HUES6 (cell line): ENCODE measurements around the gene EPOP.
"Not testable (repeated sequence)": the region's sequence is repeated elsewhere in the genome, so short reads cannot be mapped to it uniquely, and the experiment has no call there.

ENCODE experiments used
- H3K27ac ChIP-seq: 2 replicates; pipeline ENCODE4 v1.7.0; 2013; ENCODE audit warnings: low read depth, mild to moderate bottlenecking, low read length, inconsistent platforms
- H3K27me3 ChIP-seq: 2 replicates; pipeline ENCODE4 v1.6.1; 2013; ENCODE audit warnings: low read length; ENCODE audit not compliant: control insufficient read depth, insufficient read depth
- H3K36me3 ChIP-seq: 2 replicates; pipeline ENCODE4 v1.6.1; 2013; ENCODE audit warnings: low read length; ENCODE audit not compliant: control insufficient read depth, insufficient read depth
- H3K4me1 ChIP-seq: 2 replicates; pipeline ENCODE4 v1.6.1; 2013; ENCODE audit warnings: low read length; ENCODE audit not compliant: control insufficient read depth, insufficient read depth
- H3K4me3 ChIP-seq: 2 replicates; pipeline ENCODE4 v1.5.1; 2013; ENCODE audit warnings: low read depth, low read length
- H3K9ac ChIP-seq: one replicate; pipeline ENCODE4 v1.6.1; 2013; ENCODE audit warnings: mild to moderate bottlenecking, low read length
- H3K9me3 ChIP-seq: 2 replicates; pipeline ENCODE4 v1.6.1; 2013; ENCODE audit warnings: low read depth, low read length; ENCODE audit not compliant: control insufficient read depth, insufficient read depth

EPOP gene

GRCh38 chr17:38656959-38657823 lies 17.6 kb downstream of the EPOP start:
- 0 out of 2 replicates have a peak, but pooled peaks cover 2% of the 10 kb centered on the region for H3K27me3 ChIP-seq
- no peaks in the 10 kb centered on the region for H3K36me3 ChIP-seq
- no peak overlapping the region for H3K4me3 ChIP-seq
- H3K9me3 ChIP-seq, result no peaks in the 10 kb centered on the region
- peaks cover 26% of the 10 kb centered on the region; the same call in 1 of the 2 replicates for H3K4me1 ChIP-seq
- no peak overlapping the region for H3K27ac ChIP-seq
- H3K9ac ChIP-seq, result no peak overlapping the region

DNA sequence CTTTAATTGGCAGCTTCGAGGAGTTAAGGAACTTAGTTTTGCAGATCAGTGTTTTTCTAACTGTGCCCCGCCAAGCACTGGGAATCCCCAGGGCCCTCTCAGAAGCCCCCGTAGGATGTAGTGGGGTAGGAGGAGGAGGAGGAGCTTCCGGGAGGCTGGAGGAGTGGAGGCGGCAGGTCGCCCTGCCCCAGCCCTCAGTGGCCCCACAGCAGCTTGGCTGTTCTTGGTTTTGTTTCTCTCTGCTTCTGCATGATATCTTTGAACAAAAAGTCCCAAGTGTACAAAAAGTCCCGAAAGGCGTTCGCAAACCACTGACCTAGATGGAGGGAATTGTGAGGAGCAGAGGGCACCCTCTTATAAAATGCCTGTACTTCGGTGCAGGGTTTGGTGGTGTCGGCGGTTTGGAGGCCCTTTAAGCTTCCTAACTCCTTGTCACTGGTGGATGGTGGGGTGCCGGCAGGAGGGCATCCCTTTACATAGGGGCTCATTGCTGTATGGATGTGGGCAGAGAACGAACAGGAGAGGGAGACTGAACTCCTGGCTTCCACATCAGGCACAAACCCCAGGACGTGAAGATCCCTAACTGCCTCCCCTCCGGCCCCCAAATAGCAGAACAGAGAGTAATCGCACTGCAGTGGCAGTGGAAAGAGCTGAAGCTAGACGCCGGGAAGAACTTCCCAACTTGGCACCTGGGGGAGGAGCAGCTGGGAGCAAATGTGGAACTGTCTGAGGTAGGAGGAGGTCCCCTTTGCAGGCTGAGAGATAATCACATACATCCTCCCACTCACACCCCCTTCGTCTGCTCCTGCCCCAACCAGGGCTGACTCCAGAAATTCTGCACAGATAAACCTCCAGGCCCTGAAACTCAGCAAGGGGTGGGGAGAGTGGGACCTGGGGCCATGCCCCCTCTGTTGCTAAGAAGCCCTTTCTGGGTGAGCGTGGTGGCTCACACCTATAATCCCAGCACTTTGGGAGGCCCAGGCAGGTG lies 20.1 kb downstream of the EPOP start:
- H3K27ac ChIP-seq, result no peak overlapping the region
- no peak overlapping the region for H3K9ac ChIP-seq
- H3K36me3 ChIP-seq, result no peaks in the 10 kb centered on the region
- peaks cover 26% of the 10 kb centered on the region; the same call in 1 of the 2 replicates for H3K4me1 ChIP-seq
- H3K27me3 ChIP-seq, result 0 out of 2 replicates have a peak, but pooled peaks cover 2% of the 10 kb centered on the region
- no peak overlapping the region for H3K4me3 ChIP-seq
- no peaks in the 10 kb centered on the region for H3K9me3 ChIP-seq

DNA sequence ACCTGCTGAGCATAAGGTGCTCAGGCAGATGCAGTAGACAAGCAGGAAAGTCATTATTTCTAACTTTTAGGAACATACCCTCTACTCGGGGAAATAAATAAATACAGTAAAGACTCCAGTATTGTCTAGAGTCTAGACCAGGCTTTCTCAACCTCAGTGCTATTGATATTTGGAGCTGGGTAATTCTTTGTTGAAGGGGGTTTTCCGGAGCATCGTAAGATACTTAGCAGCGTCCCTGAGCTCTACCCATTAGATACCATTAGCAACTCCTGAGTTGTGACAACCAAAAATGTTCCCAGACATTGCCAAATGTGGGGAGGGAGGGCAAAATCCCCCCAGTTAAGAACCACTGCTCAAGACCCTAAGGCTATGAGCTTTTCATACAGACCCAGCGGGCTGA lies 21.1 kb downstream of the EPOP start:
- H3K9ac ChIP-seq, result no peak overlapping the region
- H3K27ac ChIP-seq, result no peak overlapping the region
- peaks cover 24% of the 10 kb centered on the region; the same call in 1 of the 2 replicates for H3K4me1 ChIP-seq
- H3K9me3 ChIP-seq, result no peaks in the 10 kb centered on the region
- H3K27me3 ChIP-seq, result 0 out of 2 replicates have a peak, but pooled peaks cover 2% of the 10 kb centered on the region
- no peak overlapping the region for H3K4me3 ChIP-seq
- H3K36me3 ChIP-seq, result no peaks in the 10 kb centered on the region

DNA sequence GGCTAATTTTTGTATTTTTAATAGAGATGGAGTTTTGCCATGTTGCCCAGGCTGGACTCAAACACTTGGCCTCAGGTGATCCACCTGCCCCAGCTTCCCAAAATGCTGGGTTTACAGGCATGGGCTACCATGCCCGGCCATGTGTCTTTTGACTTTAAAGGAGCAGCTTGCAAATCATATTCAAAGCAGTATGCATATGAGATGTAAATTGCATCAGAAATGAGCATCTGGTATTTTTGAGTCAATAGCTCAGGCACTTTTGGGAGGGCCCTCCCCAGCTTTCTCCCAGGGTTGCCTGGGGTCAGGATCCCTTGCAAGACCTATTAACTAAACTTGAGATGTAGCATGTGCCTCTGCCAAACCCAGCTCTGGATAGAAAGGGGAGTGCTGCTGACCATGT lies 21.5 kb downstream of the EPOP start:
- peaks cover 21% of the 10 kb centered on the region; the same call in 1 of the 2 replicates for H3K4me1 ChIP-seq
- H3K9ac ChIP-seq, result no peak overlapping the region
- 0 out of 2 replicates have a peak, but pooled peaks cover 1% of the 10 kb centered on the region for H3K27me3 ChIP-seq
- no peaks in the 10 kb centered on the region for H3K9me3 ChIP-seq
- no peak overlapping the region for H3K27ac ChIP-seq
- no peaks in the 10 kb centered on the region for H3K36me3 ChIP-seq
- no peak overlapping the region for H3K4me3 ChIP-seq

DNA sequence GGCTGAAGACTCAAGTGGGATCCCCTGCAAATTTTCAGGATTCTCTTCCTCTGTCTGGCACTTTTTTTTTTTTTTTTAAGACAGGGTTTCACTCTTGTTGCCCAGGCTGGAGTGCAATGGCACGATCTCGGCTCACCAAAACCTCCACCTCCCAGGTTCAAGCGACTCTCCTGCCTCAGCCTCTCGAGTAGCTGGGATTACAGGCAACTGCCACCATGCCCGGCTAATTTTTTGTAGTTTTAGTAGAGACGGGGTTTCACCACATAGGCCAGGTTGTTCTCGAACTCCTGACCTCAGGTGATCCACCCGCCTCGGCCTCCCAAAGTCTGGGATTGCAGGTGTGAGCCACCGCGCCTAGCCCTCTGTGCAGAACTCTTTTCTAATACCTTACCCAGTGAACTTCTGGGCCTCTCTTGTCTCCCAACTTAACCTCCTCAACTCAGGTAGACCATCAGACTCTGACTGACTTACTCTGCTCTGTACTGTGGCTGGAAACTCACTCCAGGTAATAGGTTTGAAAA lies 24.0 kb downstream of the EPOP start:
- not testable (repeated sequence) for H3K27ac ChIP-seq, H3K36me3 ChIP-seq, H3K27me3 ChIP-seq, H3K4me3 ChIP-seq, H3K9ac ChIP-seq, H3K9me3 ChIP-seq
- H3K4me1 ChIP-seq, result peaks cover 12% of the 10 kb centered on the region; the same call in 1 of the 2 replicates

- peaks cover 9% of the 10 kb centered on the region; the same call in 1 of the 2 replicates for H3K4me1 ChIP-seq
- no peak overlapping the region for H3K9ac ChIP-seq
- H3K4me3 ChIP-seq, result no peak overlapping the region
These were observed 36.8 kb downstream of the EPOP start for GRCh38 chr17:38637951-38638350.

DNA sequence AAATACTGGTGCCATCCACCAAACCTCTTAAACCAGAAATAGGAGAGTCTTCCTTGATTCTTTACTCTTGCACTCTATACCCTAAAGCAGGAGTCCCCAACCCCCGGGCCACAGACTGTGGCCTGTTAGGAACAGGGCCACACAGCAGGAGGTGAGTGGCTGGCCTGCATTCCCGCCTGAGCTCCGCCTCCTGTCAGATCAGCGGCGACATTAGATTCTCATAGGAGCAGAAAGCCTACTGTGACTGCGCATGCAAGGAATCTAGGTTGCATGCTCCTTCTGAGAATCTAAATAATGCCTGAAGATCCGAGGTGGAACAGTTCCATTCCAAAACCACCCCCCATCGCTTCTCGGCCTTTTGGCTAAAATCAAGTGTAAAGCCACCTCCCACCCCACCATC lies 38.7 kb downstream of the EPOP start:
- Histone ChIP-seq H3K4me3 (no peak overlapping the region), H3K36me3 (no peaks in the 10 kb centered on the region), H3K4me1 (peaks cover 9% of the 10 kb centered on the region; the same call in 1 of the 2 replicates), H3K27ac (no peak overlapping the region), H3K27me3 (no peaks in the 10 kb centered on the region), H3K9ac (no peak overlapping the region), H3K9me3 (no peaks in the 10 kb centered on the region)

More at GRCh38 chr17:38637951-38638350, 36.8 kb downstream of the EPOP start:
- no peaks in the 10 kb centered on the region for H3K36me3 ChIP-seq
- H3K9me3 ChIP-seq, result no peaks in the 10 kb centered on the region
- no peak overlapping the region for H3K27ac ChIP-seq
- H3K27me3 ChIP-seq, result no peaks in the 10 kb centered on the region

GRCh38 chr17:38632334-38632733 lies 42.4 kb downstream of the EPOP start:
- Histone ChIP-seq H3K9me3 (0 out of 2 replicates have a peak, but pooled peaks cover 4% of the 10 kb centered on the region), H3K27me3 (no peaks in the 10 kb centered on the region), H3K36me3 (no peaks in the 10 kb centered on the region), H3K4me3 (no peak overlapping the region), H3K4me1 (peaks cover 9% of the 10 kb centered on the region; the same call in 1 of the 2 replicates), H3K9ac (no peak overlapping the region), H3K27ac (no peak overlapping the region)

DNA sequence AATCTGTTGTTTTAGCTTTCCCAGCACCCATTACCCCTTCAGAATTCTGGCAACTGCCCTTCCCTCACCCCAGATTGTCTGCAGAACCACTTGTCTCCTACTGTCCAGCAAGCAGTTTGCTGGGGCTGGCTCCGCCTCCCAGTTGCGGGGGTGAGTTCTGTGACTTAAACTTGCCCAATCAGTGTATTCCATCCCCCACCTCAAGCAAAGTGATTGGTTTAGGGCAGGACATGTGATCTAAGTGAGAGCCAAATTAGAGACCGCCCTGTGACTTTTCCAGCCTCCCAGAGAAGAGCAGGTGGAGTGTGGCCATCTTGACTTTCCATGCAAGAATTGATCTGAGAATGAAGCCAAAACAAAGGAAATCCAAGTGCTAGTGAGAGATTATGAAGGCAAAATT lies 46.3 kb downstream of the EPOP start:
- H3K9ac ChIP-seq, result no peak overlapping the region
- H3K4me3 ChIP-seq, result no peak overlapping the region
- H3K4me1 ChIP-seq, result no peaks in the 10 kb centered on the region
- no peak overlapping the region for H3K27ac ChIP-seq
- 0 out of 2 replicates have a peak, but pooled peaks cover 4% of the 10 kb centered on the region for H3K9me3 ChIP-seq
- no peaks in the 10 kb centered on the region for H3K36me3 ChIP-seq
- no peaks in the 10 kb centered on the region for H3K27me3 ChIP-seq

DNA sequence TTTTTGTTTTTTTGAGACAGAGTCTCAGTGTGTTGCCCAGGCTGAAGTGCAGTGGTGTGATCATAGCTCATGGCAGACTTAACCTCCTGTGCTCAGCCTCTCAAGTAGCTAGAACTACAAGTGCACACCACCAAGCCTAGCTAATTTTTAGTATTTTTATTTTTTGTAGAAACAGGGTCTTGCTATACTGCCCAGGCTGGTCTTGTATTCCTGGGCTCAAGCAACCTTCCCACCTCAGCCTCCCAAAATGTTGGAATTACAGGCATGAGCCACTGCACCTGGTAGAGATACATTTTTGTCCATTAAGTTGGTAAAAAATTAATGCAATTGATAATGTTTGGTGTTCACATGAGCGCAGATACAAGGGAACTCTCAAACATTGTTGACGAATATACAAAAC lies 46.8 kb downstream of the EPOP start:
- H3K4me1 ChIP-seq, result no peaks in the 10 kb centered on the region
- H3K36me3 ChIP-seq, result no peaks in the 10 kb centered on the region
- H3K9me3 ChIP-seq, result 0 out of 2 replicates have a peak, but pooled peaks cover 4% of the 10 kb centered on the region
- no peak overlapping the region for H3K27ac ChIP-seq
- no peak overlapping the region for H3K4me3 ChIP-seq
- no peaks in the 10 kb centered on the region for H3K27me3 ChIP-seq
- no peak overlapping the region for H3K9ac ChIP-seq
